Naive thymus-derived CD4-positive, alpha-beta T cell (primary cell): Measurements from ENCODE around the gene LMLN. TPM values are rescaled to one million over a fixed set of nuclear protein-coding genes. Genes with fewer than 3 reads are reported as not detected.

Source experiments
- polyA plus RNA-seq, 2 donors: library from polyadenylated mRNA; unstranded; fragments of 300-500 nt; fragmentation: Illumina TruSeq; gene quantifications; one replicate each; pipeline ENCODE4 v1.2.3, GENCODE V29; 2021
- total RNA-seq, 6 experiments: library from RNA in 5 of 6; stranded (reverse) in 5 of 6; gene quantifications; 1 replicate in 5 of 6; 2 replicates in 1 of 6; pipeline ENCODE4 v1.2.3 and lab custom pipeline; 2021 to 2026

The LMLN gene
- total and polyA plus RNA-seq, 7 experiments from 2014 or later = 1.5 to 10.9 (median 4.6) TPM

Other genes starting within 250 kb of the LMLN start
- 10 to 100 TPM; 43.3 to 61.7 (median 52.9) TPM for gene RUBCN, start 223.3 kb upstream of the LMLN start, total RNA-seq
- 10 to 100 TPM; 23.2 to 40.2 TPM for gene RUBCN, start 223.3 kb upstream of the LMLN start, polyA plus RNA-seq
- gene FYTTD1, start 210.3 kb upstream of the LMLN start, total RNA-seq = 10 to 100 TPM; 45.6 to 63.4 (median 58.0) TPM
- gene FYTTD1, start 210.3 kb upstream of the LMLN start, polyA plus RNA-seq = 100 to 1,000 TPM in 1 of 2 donors, 10 to 100 TPM in 1; 81.0 to 102 TPM
- gene LRCH3, start 169.0 kb upstream of the LMLN start, total RNA-seq = 10 to 100 TPM; 43.5 to 75.5 (median 68.5) TPM
- gene LRCH3, start 169.0 kb upstream of the LMLN start, polyA plus RNA-seq = 10 to 100 TPM; 13.5 to 35.2 TPM
- 1,000 to 10,000 TPM; 1,070 to 2,246 (median 1,860) TPM for gene RPL35A, start 10.0 kb upstream of the LMLN start, total RNA-seq
- gene RPL35A, start 10.0 kb upstream of the LMLN start, polyA plus RNA-seq = 1,000 to 10,000 TPM; 2,099 to 2,760 TPM